Activated CD8-positive, alpha-beta memory T cell treated with anti-CD3 and anti-CD28 coated beads, Interleukin-2, amount 50 U/mL, for 24 hours (primary cell): ENCODE results near the gene NCLN.
A peak's percentile ranks its signal among the peaks of the same experiment; 100 is the strongest.
"Not testable (repeated sequence)": the region's sequence is repeated elsewhere in the genome, so short reads cannot be mapped to it uniquely, and the experiment has no call there.

Experiments
- DNase-seq: peaks from one replicate; pipeline ENCODE4 v3.0.0-alpha.2; 2020; ENCODE audit errors: extremely low read depth

Gene NCLN

GRCh38 chr19:3154447-3154846, 31.3 kb upstream of the NCLN start:
- not testable (repeated sequence) for DNase-seq

- DNase-seq = peak; percentile 67
Measured at GRCh38 chr19:3154957-3155736, 30.6 kb upstream of the NCLN start.

GRCh38 chr19:3157096-3157845, 28.5 kb upstream of the NCLN start:
- DNase-seq = no peak

DNA sequence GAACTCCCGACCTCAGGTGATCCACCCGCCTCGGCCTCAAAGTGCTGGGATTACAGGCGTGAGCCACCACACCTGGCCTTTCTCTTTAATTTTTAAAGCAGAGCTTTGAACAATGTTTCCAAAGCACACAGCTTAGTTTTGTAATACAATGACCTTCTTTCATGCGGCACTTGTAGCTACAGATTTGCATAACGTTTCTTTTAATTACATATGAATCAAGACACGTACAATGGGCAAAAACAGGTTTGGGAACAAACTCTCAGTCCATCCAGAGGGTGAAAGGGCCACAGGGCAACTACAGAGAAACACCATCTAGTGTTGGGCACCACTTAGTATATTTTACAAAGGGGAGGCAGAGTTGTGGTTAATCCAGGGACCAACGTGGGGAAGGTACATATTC, 26.2 kb upstream of the NCLN start:
- DNase-seq = no peak

DNA sequence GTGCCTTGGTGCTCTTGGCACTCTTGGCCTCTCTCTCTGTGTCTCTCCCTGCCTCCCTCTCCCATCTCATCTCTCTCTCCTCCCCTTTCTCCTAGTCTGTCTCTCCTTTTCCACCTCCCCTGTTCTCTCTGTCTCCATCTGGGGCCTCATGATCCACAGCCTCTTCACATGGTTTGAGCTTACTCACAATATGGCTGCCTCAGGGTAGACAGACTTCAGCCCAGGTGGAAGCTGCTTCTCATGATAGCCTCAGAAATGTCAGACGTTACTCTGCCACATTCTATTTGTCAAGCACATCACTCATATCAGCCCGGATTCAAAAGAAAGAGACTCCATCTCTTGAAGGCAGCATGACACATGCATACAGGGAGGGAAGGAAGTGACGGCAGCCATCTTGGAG, 25.5 kb upstream of the NCLN start:
- no peak for DNase-seq

GRCh38 chr19:3161453-3161852, 24.3 kb upstream of the NCLN start:
- DNase-seq = no peak

DNA sequence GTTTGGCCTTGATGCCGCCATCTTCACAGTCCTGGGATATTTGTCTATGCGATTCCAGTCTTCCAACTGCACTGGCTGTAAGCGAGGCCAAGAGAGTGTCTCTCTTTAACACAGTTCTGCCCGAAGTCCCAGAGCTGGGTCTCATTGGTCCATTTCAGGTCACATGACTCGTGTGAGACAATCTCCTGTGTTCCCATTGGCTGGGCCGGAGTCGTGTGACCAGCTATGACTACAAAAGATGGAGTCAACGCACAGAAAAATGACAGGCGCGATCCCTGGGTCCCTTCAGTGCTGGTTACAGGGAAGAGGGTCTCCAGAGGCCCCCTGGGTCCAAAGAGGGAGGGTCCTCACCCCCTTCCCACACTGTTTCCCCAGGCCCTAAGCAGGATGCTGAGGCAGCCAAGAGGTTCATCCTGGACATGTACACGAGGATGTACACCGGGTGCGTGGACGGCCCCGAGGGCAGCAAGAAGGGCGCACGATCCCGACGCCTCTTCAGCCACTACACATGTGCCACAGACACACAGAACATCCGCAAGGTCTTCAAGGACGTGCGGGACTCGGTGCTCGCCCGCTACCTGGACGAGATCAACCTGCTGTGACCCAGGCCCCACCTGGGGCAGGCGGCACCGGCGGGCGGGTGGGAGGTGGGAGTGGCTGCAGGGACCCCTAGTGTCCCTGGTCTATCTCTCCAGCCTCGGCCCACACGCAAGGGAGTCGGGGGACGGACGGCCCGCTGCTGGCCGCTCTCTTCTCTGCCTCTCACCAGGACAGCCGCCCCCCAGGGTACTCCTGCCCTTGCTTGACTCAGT, 23.1 kb upstream of the NCLN start:
- DNase-seq = no peak

- DNase-seq = no peak
Measured at GRCh38 chr19:3163230-3163886, 22.4 kb upstream of the NCLN start.

DNA sequence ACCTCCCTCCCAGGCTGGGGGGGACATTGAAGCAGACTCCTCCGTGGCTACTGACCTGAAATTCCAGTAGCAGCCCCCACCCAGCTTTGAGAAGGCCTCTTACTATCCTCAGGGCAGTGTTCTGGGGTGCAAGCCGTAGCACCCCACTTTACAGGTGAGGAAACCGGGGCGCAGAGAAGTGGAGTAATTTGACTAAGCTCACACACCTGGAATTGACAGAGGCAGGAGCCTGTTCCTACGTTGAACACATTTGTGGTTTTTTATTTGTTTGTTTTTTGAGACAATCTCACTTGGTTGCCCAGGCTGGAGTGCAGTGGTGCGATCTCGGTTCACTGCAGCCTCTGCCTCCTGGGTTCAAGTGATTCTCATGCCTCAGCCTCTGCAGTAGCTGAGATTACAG, 21.8 kb upstream of the NCLN start:
- DNase-seq = no peak

- no peak for DNase-seq
Measured at GRCh38 chr19:3167533-3168272, 18.0 kb upstream of the NCLN start.

- DNase-seq = no peak
Measured at GRCh38 chr19:3171894-3172672, 13.6 kb upstream of the NCLN start.

- not testable (repeated sequence) for DNase-seq
Measured at GRCh38 chr19:3172673-3173000, 13.1 kb upstream of the NCLN start.

- DNase-seq = no peak
Measured at GRCh38 chr19:3175781-3176714, 9.7 kb upstream of the NCLN start.

DNA sequence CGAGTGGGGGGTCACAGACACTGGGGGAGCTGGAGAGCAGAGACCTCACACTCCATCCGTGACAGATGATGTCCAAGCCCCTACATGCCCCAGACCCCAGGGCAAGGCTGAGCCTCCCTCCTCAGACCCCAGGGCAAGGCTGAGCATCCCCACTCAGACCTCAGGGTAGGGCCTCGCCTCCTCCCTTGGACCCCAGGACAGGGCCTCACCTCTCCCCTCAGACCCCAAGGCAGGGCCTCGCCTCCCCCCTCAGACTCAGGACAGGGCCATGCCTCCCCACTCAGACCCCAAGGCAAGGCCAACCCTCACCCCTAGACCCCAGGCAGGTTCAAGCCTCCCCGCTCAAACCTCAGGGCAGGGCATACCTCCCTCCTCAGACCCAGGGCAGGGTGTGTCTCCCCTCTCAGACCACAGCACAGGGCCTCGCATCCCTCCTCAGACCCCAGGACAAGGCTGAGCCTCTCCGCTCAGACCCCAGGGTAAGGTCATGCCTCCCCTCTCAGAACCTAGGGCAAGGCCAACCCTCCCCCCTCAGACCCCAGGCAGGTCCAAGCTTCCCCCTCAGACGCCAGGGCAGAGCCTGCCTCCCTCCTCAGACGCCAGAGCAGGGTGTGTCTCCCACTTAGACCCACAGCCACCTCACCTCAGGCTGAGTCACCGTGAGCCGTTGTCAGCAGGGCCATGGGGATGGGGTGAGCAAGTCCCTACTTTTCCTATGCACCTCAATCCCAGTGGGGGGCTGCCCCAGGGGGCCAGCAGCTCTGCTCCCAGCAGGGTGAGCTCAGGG, 8.8 kb upstream of the NCLN start:
- no peak for DNase-seq

GRCh38 chr19:3178377-3178972, 7.3 kb upstream of the NCLN start, which contains the start of gene S1PR4:
S1PR4 (plus strand) TSS chr19:3178769; CDS start chr19:3178793, 24 bp downstream.
- no peak for DNase-seq

DNA sequence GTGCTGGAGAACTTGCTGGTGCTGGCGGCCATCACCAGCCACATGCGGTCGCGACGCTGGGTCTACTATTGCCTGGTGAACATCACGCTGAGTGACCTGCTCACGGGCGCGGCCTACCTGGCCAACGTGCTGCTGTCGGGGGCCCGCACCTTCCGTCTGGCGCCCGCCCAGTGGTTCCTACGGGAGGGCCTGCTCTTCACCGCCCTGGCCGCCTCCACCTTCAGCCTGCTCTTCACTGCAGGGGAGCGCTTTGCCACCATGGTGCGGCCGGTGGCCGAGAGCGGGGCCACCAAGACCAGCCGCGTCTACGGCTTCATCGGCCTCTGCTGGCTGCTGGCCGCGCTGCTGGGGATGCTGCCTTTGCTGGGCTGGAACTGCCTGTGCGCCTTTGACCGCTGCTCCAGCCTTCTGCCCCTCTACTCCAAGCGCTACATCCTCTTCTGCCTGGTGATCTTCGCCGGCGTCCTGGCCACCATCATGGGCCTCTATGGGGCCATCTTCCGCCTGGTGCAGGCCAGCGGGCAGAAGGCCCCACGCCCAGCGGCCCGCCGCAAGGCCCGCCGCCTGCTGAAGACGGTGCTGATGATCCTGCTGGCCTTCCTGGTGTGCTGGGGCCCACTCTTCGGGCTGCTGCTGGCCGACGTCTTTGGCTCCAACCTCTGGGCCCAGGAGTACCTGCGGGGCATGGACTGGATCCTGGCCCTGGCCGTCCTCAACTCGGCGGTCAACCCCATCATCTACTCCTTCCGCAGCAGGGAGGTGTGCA, 6.6 kb upstream of the NCLN start:
- DNase-seq = no peak

- no peak for DNase-seq
Measured at GRCh38 chr19:3179739-3180293, 5.9 kb upstream of the NCLN start.
